Measurements from ENCODE around the gene NDUFAF8. TPM values are rescaled to one million over a fixed set of nuclear protein-coding genes. Genes with fewer than 3 reads are reported as not detected.

Gene NDUFAF8
- total and polyA plus RNA-seq, 10 of the 15 experiments (the other 5 are each of a cell fraction or from before 2014, with no cell fraction given) = 22.0 to 307 (median 106) TPM

DNA sequence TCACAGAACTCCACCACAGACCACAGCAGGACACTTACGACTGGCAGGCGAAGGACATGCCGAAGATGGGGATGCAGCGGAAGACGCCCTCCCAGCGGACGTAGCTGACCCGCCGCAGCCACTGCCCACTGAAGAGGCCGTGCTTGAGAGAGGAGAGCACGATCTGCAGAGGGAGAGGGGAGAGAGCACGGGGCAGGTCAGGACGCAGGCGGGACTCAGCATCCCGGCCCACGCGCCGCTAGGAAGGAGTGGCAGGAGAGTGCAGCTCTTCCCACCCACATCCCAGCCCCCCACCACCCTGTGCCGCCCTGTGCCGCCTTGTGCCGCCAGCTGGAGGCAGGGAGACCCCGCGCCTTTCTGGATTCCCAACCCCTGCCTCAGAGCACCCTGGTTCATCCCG is 41.5 kb downstream of the NDUFAF8 start:
- Histone ChIP-seq H2AFZ (ENCODE audit: control insufficient read depth, low read depth, low read length) (no peak overlapping the region), H3K79me2 (ENCODE audit: control insufficient read depth, insufficient read depth, low read length) (peaks cover 9% of the 10 kb centered on the region), H3K4me2 (ENCODE audit: control insufficient read depth, insufficient read depth) (no peak overlapping the region), H3K9ac (ENCODE audit: control insufficient read depth, insufficient read depth, low read length) (no peak overlapping the region), H3K9me3 (replicated peaks; ENCODE audit: control insufficient read depth, insufficient read depth, low read length) (no peaks in the 10 kb centered on the region), H4K20me1 (ENCODE audit: control insufficient read depth, insufficient read depth) (no peaks in the 10 kb centered on the region), H3K27me3 (replicated peaks in 1 of 2; ENCODE audit: control insufficient read depth in 2 of 2, insufficient read depth in 2 of 2, low read length in 1 of 2) (no peaks in the 10 kb centered on the region), H3K27ac (ENCODE audit: control insufficient read depth, insufficient read depth) (no peak overlapping the region), H3K4me1 (ENCODE audit: control insufficient read depth, insufficient read depth, low read length) (no peaks in the 10 kb centered on the region), H3K4me3 (no peak overlapping the region), H3K36me3 (ENCODE audit: control insufficient read depth in 2 of 2, insufficient read depth in 2 of 2, low read length in 1 of 2) (peaks cover 13 to 15% of the 10 kb centered on the region in 2 experiments)
- CTCF ChIA-PET = no interaction called here
- POLR2A ChIA-PET = no interaction called here
- TF ChIP-seq STAT1 (conservative IDR thresholded peaks at IDR 0.05) = no peak
- TF ChIP-seq YBX1 (IDR thresholded peaks at IDR 0.05) = no peak
- no peak for TF ChIP-seq BACH1 (IDR thresholded peaks at IDR 0.05; ENCODE audit: borderline replicate concordance)
- no peak for TF ChIP-seq HCFC1 (IDR thresholded peaks at IDR 0.05; ENCODE audit: low read length)
- TF ChIP-seq, protein P1, sequence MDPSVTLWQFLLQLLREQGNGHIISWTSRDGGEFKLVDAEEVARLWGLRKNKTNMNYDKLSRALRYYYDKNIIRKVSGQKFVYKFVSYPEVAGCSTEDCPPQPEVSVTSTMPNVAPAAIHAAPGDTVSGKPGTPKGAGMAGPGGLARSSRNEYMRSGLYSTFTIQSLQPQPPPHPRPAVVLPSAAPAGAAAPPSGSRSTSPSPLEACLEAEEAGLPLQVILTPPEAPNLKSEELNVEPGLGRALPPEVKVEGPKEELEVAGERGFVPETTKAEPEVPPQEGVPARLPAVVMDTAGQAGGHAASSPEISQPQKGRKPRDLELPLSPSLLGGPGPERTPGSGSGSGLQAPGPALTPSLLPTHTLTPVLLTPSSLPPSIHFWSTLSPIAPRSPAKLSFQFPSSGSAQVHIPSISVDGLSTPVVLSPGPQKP (IDR thresholded peaks at IDR 0.05; ENCODE audit: low read depth, low read length) = no peak
- no TSS peak for BruUV-seq (replicated peaks)
- SMC1A ChIA-PET (ENCODE audit: uncharacterized antibody, unreplicated experiment) = no interaction called here
- RAD21 ChIA-PET (ENCODE audit: unreplicated experiment) = no interaction called here
- no peak for DNase-seq (ENCODE audit: low read depth, low spot score)
- ATAC-seq = no peak
- FAIRE-seq = no peak
- intact Hi-C loops (cut with micrococcal nuclease; ENCODE audit: unreplicated experiment) (no loop called here), in situ Hi-C loops (cut with MboI) (no loop called here)
- 100% methylated on average over 9 of the region's 24 CpGs for WGBS (ENCODE audit: insufficient coverage, insufficient replicate concordance, low lambda C conversion rate, missing lambda C conversion rate)

DNA sequence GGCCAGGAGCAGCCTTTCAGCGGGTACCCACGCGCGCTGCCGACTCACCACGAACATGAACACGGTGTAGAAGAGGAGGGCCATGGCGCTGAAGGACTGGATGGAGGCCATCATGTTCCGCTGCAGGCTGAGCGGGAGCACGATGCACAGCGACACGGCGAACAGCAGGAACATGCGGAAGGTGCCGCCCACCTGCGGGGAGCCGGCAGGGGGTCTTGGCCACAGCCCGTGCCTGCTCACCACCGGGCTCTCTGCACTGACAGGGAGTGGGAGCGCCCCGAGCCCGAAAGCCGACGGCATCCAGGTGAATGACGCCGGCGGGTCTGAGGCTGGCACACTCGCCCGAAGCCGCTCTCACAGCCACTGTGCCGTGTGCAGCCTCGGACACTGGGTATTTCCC is 43.0 kb downstream of the NDUFAF8 start:
- Histone ChIP-seq H3K9ac (ENCODE audit: control insufficient read depth, insufficient read depth, low read length) (no peak overlapping the region), H3K27me3 (replicated peaks in 1 of 2; ENCODE audit: control insufficient read depth in 2 of 2, insufficient read depth in 2 of 2, low read length in 1 of 2) (no peaks in the 10 kb centered on the region), H3K27ac (ENCODE audit: control insufficient read depth, insufficient read depth) (no peak overlapping the region), H3K79me2 (ENCODE audit: control insufficient read depth, insufficient read depth, low read length) (peaks cover 15% of the 10 kb centered on the region), H4K20me1 (ENCODE audit: control insufficient read depth, insufficient read depth) (no peaks in the 10 kb centered on the region), H3K4me3 (no peak overlapping the region), H3K9me3 (replicated peaks; ENCODE audit: control insufficient read depth, insufficient read depth, low read length) (no peaks in the 10 kb centered on the region), H3K4me2 (ENCODE audit: control insufficient read depth, insufficient read depth) (no peak overlapping the region), H3K36me3 (ENCODE audit: control insufficient read depth in 2 of 2, insufficient read depth in 2 of 2, low read length in 1 of 2) (peaks cover 6 to 10% of the 10 kb centered on the region in 2 experiments), H2AFZ (ENCODE audit: control insufficient read depth, low read depth, low read length) (no peak overlapping the region), H3K4me1 (ENCODE audit: control insufficient read depth, insufficient read depth, low read length) (peaks cover 3% of the 10 kb centered on the region; the same call in 1 of the 2 replicates)
- SMC1A ChIA-PET (ENCODE audit: uncharacterized antibody, unreplicated experiment) = no interaction called here
- CTCF ChIA-PET = no interaction called here
- 98% methylated on average over 33 of the region's 33 CpGs for WGBS (ENCODE audit: insufficient coverage, insufficient replicate concordance, low lambda C conversion rate, missing lambda C conversion rate)
- no peak for TF ChIP-seq SREBF2 (IDR thresholded peaks at IDR 0.05; ENCODE audit: low read length)
- no peak for TF ChIP-seq CBFB (IDR thresholded peaks at IDR 0.05; ENCODE audit: low read depth)
- TF ChIP-seq, protein P2, sequence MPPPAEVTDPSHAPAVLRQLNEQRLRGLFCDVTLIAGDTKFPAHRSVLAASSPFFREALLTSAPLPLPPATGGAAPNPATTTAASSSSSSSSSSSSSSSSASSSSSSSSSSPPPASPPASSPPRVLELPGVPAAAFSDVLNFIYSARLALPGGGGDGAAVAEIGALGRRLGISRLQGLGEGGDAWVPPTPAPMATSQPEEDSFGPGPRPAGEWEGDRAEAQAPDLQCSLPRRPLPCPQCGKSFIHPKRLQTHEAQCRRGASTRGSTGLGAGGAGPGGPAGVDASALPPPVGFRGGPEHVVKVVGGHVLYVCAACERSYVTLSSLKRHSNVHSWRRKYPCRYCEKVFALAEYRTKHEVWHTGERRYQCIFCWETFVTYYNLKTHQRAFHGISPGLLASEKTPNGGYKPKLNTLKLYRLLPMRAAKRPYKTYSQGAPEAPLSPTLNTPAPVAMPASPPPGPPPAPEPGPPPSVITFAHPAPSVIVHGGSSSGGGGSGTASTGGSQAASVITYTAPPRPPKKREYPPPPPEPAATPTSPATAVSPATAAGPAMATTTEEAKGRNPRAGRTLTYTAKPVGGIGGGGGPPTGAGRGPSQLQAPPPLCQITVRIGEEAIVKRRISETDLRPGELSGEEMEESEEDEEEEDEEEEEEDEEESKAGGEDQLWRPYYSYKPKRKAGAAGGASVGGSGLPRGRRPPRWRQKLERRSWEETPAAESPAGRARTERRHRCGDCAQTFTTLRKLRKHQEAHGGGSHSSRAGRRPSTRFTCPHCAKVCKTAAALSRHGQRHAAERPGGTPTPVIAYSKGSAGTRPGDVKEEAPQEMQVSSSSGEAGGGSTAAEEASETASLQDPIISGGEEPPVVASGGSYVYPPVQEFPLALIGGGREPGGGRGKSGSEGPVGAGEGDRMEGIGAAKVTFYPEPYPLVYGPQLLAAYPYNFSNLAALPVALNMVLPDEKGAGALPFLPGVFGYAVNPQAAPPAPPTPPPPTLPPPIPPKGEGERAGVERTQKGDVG (CRISPR knock-in tag; IDR thresholded peaks at IDR 0.05) = no peak
- ATAC-seq (no peak), DNase-seq (ENCODE audit: low read depth, low spot score) (no peak), FAIRE-seq (no peak)
- BruUV-seq (replicated peaks) = no TSS peak
- intact Hi-C loops (cut with micrococcal nuclease; ENCODE audit: unreplicated experiment) = no loop called here
- in situ Hi-C loops (cut with MboI) = no loop called here
- RAD21 ChIA-PET (ENCODE audit: unreplicated experiment) = no interaction called here
- POLR2A ChIA-PET = no interaction called here

Data from GM12878 (cell line).